HepG2 (cell line): Measurements from ENCODE around the gene TRIM44. TPM values are rescaled to one million over a fixed set of nuclear protein-coding genes. Genes with fewer than 3 reads are reported as not detected.

ENCODE experiments used
- ATAC-seq: fragments of 200-7000 bp; cut with Tn5 transposase; 3 replicates; pipeline ENCODE4 v1.9.1; 2020; ENCODE audit warnings: mild to moderate bottlenecking, moderate library complexity
- BruUV-seq: library from RNA; stranded (reverse); fragments of 400-500 nt; replicated peaks from 2 replicates; lab custom pipeline; 2021; lab: Mats Ljungman, UMichigan
- CTCF ChIA-PET: fragments of 300-600 bp; formaldehyde crosslinking; extraction: SDS; loops from one replicate; lab custom pipeline; 2021; ENCODE audit warnings: low total read pairs, inconsistent platforms, low intra/inter-chr PET ratio; lab: Yijun Ruan, JAX
- POLR2A ChIA-PET: fragments of 350-600 bp; sonication (Branson Sonifier 250); formaldehyde crosslinking; loops from one replicate; lab custom pipeline; 2020; ENCODE audit warnings: antibody characterized with exemption, inconsistent platforms; lab: Yijun Ruan, JAX
- DNase-seq: peaks from one replicate; pipeline ENCODE4 v3.0.0-alpha.2; 2015; ENCODE audit warnings: low spot score
- FAIRE-seq: peaks from 3 replicates; lab custom pipeline; 2011; peaks lifted over from hg19 to GRCh38; lab: Jason Lieb, UNC
- H2AFZ ChIP-seq: one replicate; pipeline ENCODE4 v1.6.1; 2011; ENCODE audit warnings: low read length, inconsistent platforms
- H3K27ac ChIP-seq: fragments of 300-600 bp; 3 replicates; pipeline ENCODE4 v1.8.0; 2011; ENCODE audit warnings: mixed run types, mild to moderate bottlenecking, mixed read lengths, low read length, inconsistent platforms; ENCODE audit not compliant: insufficient read depth; ENCODE audit errors: extremely low read length
- H3K27me3 ChIP-seq, 2 experiments: fragments of 200-600 bp in 1 of 2; 2 replicates in 1 of 2; 3 replicates in 1 of 2; pipeline versions ENCODE4 v1.6.0 to v1.8.0; 2011; ENCODE audit warnings: low read length in 2 of 2, mild to moderate bottlenecking in 2 of 2, moderate library complexity in 2 of 2, inconsistent platforms in 1 of 2; ENCODE audit not compliant: insufficient read depth in 2 of 2, control insufficient read depth in 1 of 2
- H3K36me3 ChIP-seq, 2 experiments: fragments of 200-600 bp in 1 of 2; replicated peaks in 1 of 2; 2 replicates in 1 of 2; 3 replicates in 1 of 2; pipeline versions ENCODE4 v1.5.1 to v1.8.0; 2011; ENCODE audit warnings: low read length in 2 of 2, inconsistent platforms in 1 of 2; ENCODE audit not compliant: insufficient read depth in 2 of 2, control insufficient read depth in 1 of 2
- H3K4me1 ChIP-seq: 2 replicates; pipeline ENCODE4 v1.5.1; 2012; ENCODE audit warnings: low read length, inconsistent platforms; ENCODE audit not compliant: insufficient read depth
- H3K4me2 ChIP-seq: 2 replicates; pipeline ENCODE4 v1.6.0; 2011; ENCODE audit warnings: low read depth, low read length, inconsistent platforms
- H3K4me3 ChIP-seq, 3 experiments: fragments of 200-600 bp in 1 of 3; sonication (generic), shearing (Covaris generic) in 1 of 3; replicated peaks in 1 of 3; 2 replicates each; pipeline ENCODE4 v1.5.1; 2011 to 2016; ENCODE audit warnings: low read length in 3 of 3, inconsistent platforms in 2 of 3, low read depth in 2 of 3, mild to moderate bottlenecking in 2 of 3, control low read depth in 1 of 3, mixed read lengths in 1 of 3; ENCODE audit not compliant: insufficient read depth in 1 of 3
- H3K79me2 ChIP-seq: one replicate; pipeline ENCODE4 v1.6.1; 2011; ENCODE audit warnings: low read length, inconsistent platforms; ENCODE audit not compliant: insufficient read depth
- H3K9ac ChIP-seq: 2 replicates; pipeline ENCODE4 v1.6.0; 2011; ENCODE audit warnings: mild to moderate bottlenecking, low read depth, low read length, inconsistent platforms; ENCODE audit not compliant: insufficient read depth
- H3K9me3 ChIP-seq: 2 replicates; pipeline ENCODE4 v1.5.1; 2012; ENCODE audit warnings: mild to moderate bottlenecking, low read length
- H4K20me1 ChIP-seq: 2 replicates; pipeline ENCODE4 v1.6.0; 2011; ENCODE audit warnings: inconsistent platforms, mild to moderate bottlenecking, low read length, moderate library complexity; ENCODE audit not compliant: insufficient read depth
- ATF7 ChIP-seq, 2 experiments: fragments of 450-650 bp in 1 of 2; sonication (generic) in 1 of 2; formaldehyde crosslinking in 1 of 2; IDR thresholded peaks; 2 replicates each; pipeline versions ENCODE4 v1.4.0 to v1.6.1; 2016 to 2020; ENCODE audit warnings: antibody characterized with exemption in 1 of 2, mild to moderate bottlenecking in 1 of 2, missing genetic modification reagents in 1 of 2
- ATF7-NPFF ChIP-seq: sonication (generic); formaldehyde crosslinking; IDR thresholded peaks from 2 replicates; pipeline ENCODE4 v1.8.1; 2023; ENCODE audit warnings: mild to moderate bottlenecking, low read depth, missing genetic modification reagents, moderate library complexity
- EEA1 ChIP-seq: sonication (generic); formaldehyde crosslinking; IDR thresholded peaks from 2 replicates; pipeline ENCODE4 v1.5.1; 2020; ENCODE audit warnings: mild to moderate bottlenecking, missing genetic modification reagents, borderline replicate concordance
- FOSL1 ChIP-seq: sonication (generic); formaldehyde crosslinking; IDR thresholded peaks from 2 replicates; pipeline ENCODE4 v1.9.0; 2021; ENCODE audit warnings: missing genetic modification reagents, borderline replicate concordance
- NFE2L2 ChIP-seq: fragments of 150-350 bp; IDR thresholded peaks from 2 replicates; pipeline ENCODE4 v1.6.1; 2014; ENCODE audit warnings: low read length
- RBAK ChIP-seq: sonication (generic); formaldehyde crosslinking; IDR thresholded peaks from 2 replicates; pipeline ENCODE4 v1.5.1; 2020; ENCODE audit warnings: mild to moderate bottlenecking, missing genetic modification reagents
- RNF2 ChIP-seq: fragments of 450-650 bp; conservative IDR thresholded peaks from 2 replicates; pipeline ENCODE4 v1.6.1; 2016; ENCODE audit warnings: low read depth
- SP5 ChIP-seq: IDR thresholded peaks from 2 replicates; pipeline ENCODE4 v1.6.1; 2016; ENCODE audit warnings: low read depth, borderline replicate concordance
- ZFX ChIP-seq: sonication (generic); formaldehyde crosslinking; IDR thresholded peaks from 2 replicates; pipeline ENCODE4 v1.4.0; 2020; ENCODE audit warnings: mild to moderate bottlenecking, low read depth, missing genetic modification reagents, moderate library complexity
- ZNF205 ChIP-seq: IDR thresholded peaks from 2 replicates; pipeline ENCODE4 v1.6.1; 2018; ENCODE audit warnings: missing biosample characterization, missing genetic modification reagents
- ZNF235 ChIP-seq: sonication (generic); formaldehyde crosslinking; IDR thresholded peaks from 2 replicates; pipeline ENCODE4 v1.8.1; 2023; ENCODE audit warnings: mild to moderate bottlenecking, missing genetic modification reagents, borderline replicate concordance
- ZNF275 ChIP-seq: sonication (generic); formaldehyde crosslinking; IDR thresholded peaks from 2 replicates; pipeline ENCODE4 v1.8.0; 2022; ENCODE audit warnings: missing genetic modification reagents, mild to moderate bottlenecking, inconsistent platforms, borderline replicate concordance
- ZNF281 ChIP-seq: sonication (generic); formaldehyde crosslinking; IDR thresholded peaks from 2 replicates; pipeline ENCODE4 v1.4.0; 2020; ENCODE audit warnings: missing genetic modification reagents, borderline replicate concordance
- ZNF382 ChIP-seq: sonication (generic); formaldehyde crosslinking; IDR thresholded peaks from 2 replicates; pipeline ENCODE4 v1.5.0; 2020; ENCODE audit warnings: missing genetic modification reagents, mild to moderate bottlenecking, borderline replicate concordance
- ZNF460 ChIP-seq: sonication (generic); formaldehyde crosslinking; IDR thresholded peaks from 2 replicates; pipeline ENCODE4 v1.5.1; 2020; ENCODE audit warnings: missing genetic modification reagents, mild to moderate bottlenecking, borderline replicate concordance
- WGBS: methylation state at CpG from one replicate; pipeline ENCODE4 v1.1.6; 2017; ENCODE audit warnings: low lambda C conversion rate; 5-methylcytosine and 5-hydroxymethylcytosine counted together
- in situ Hi-C: cut with HindIII; loops from 2 replicates; pipeline ENCODE4 v1.10.0; 2017; ENCODE audit warnings: low pct_unique_long_range_greater_than_20kb; ENCODE audit not compliant: extremely low pct_ligation_motif_present
- intact Hi-C: fragments of 100-400 bp; cut with micrococcal nuclease; formaldehyde crosslinking; loops from one replicate; pipeline ENCODE4 v1.10.0; 2022; ENCODE audit not compliant: unreplicated experiment
- polyA plus RNA-seq, 8 experiments: library from polyadenylated mRNA; depleted of rRNA in 3 of 8; stranded (reverse) in 7 of 8; unstranded in 1 of 8; fragments of >200 nt; fragmentation: Illumina TruSeq in 4 of 8; extraction: Trizol in 4 of 8; gene quantifications; 2 replicates each; pipeline versions ENCODE4 v1.2.1 to v1.2.3, GENCODE V29; 2011 to 2016; ENCODE audit warnings: low read depth in 4 of 8, missing spikeins in 1 of 8, mixed read lengths in 1 of 8; ENCODE audit not compliant: insufficient read depth in 1 of 8
- total RNA-seq, 5 experiments: library from RNA; depleted of rRNA; stranded (reverse); fragments of >200 nt; fragmentation: Illumina TruSeq; extraction: Trizol; gene quantifications; 2 replicates each; pipeline ENCODE4 v1.2.3, GENCODE V29; 2016; ENCODE audit warnings: low read depth in 1 of 5

TRIM44 gene
- total and polyA plus RNA-seq, 2 of the 13 experiments (the other 11 are each of a cell fraction or from before 2014, with no cell fraction given) = 22.7 to 50.3 TPM

- Histone ChIP-seq H3K36me3 (peaks cover 0 to 9% of the 10 kb centered on the region in 2 experiments; a peak in 3 of 5 replicates), H3K4me2 (no peak overlapping the region), H4K20me1 (0 out of 2 replicates have a peak, but pooled peaks cover 3% of the 10 kb centered on the region), H3K27ac (no peak overlapping the region), H3K27me3 (no peaks in the 10 kb centered on the region), H3K79me2 (no peaks in the 10 kb centered on the region), H3K4me3 (no peak overlapping the region), H3K9ac (no peak overlapping the region), H3K9me3 (no peaks in the 10 kb centered on the region), H2AFZ (no peak overlapping the region), H3K4me1 (no peaks in the 10 kb centered on the region)
- no peak for DNase-seq
- ATAC-seq = no peak
- CTCF ChIA-PET = no interaction called here
- POLR2A ChIA-PET = no interaction called here
- TF ChIP-seq ATF7 (IDR thresholded peaks at IDR 0.05) (0 out of 2 replicates have a peak, but pooled peaks have one; percentile 23), ATF7 (CRISPR knock-in tag; IDR thresholded peaks at IDR 0.05) (no peak), NFE2L2 (no peak), ZNF460 (no peak)
- no TSS peak for BruUV-seq
- WGBS = 71% methylated on average over 2 of the region's 2 CpGs
- in situ Hi-C loops = no loop called here
- FAIRE-seq = no peak
- intact Hi-C loops = no loop called here
Observed at GRCh38 chr11:35721651-35722282, 59.2 kb downstream of the TRIM44 start.

- H3K9me3 ChIP-seq = no peaks in the 10 kb centered on the region
- H3K27me3 ChIP-seq = no peaks in the 10 kb centered on the region
- in situ Hi-C loops = no loop called here
- WGBS = 98% methylated on average over 4 of the region's 4 CpGs
- BruUV-seq = no TSS peak
- no peak for FAIRE-seq
- DNase-seq = no peak
- intact Hi-C loops = no loop called here
- no peaks in the 10 kb centered on the region for H3K4me1 ChIP-seq
- ChIA-PET CTCF (no interaction called here), POLR2A (no interaction called here)
- H3K36me3 ChIP-seq = peaks cover 0 to 17% of the 10 kb centered on the region in 2 experiments; a peak in 3 of 5 replicates
- H3K4me2 ChIP-seq = no peak overlapping the region
- ATAC-seq = no peak
- H3K27ac ChIP-seq = no peak overlapping the region
- no peak overlapping the region for H3K9ac ChIP-seq
- no peak overlapping the region for H3K4me3 ChIP-seq
- H2AFZ ChIP-seq = no peak overlapping the region
- H4K20me1 ChIP-seq = 0 out of 2 replicates have a peak, but pooled peaks cover 3% of the 10 kb centered on the region
- H3K79me2 ChIP-seq = no peaks in the 10 kb centered on the region
- TF ChIP-seq RNF2 (no peak), ZNF275 (CRISPR knock-in tag) (no peak), ZFX (no peak), ZNF382 (no peak), ATF7-NPFF (no peak), FOSL1 (CRISPR knock-in tag) (no peak), SP5 (no peak), ZNF235 (CRISPR knock-in tag) (no peak), RBAK (CRISPR knock-in tag) (no peak), EEA1 (no peak), ZNF281 (no peak), ZNF205 (CRISPR knock-in tag) (no peak)
Observed at GRCh38 chr11:35722641-35723040, 60.1 kb downstream of the TRIM44 start.
